Stomach (tissue), 4 donors: ENCODE data around the gene TINAGL1.

Source experiments
- CTCF ChIP-seq, 7 experiments: fragments of 450-650 bp in 4 of 7; fragments of 200-600 bp in 3 of 7; sonication (generic) in 3 of 7; IDR thresholded peaks; one replicate each; pipeline ENCODE4 v1.5.1; 2016 to 2019; ENCODE audit warnings: antibody characterized with exemption in 7 of 7, control low read depth in 2 of 7, mild to moderate bottlenecking in 1 of 7
- EP300 ChIP-seq: sonication (generic); formaldehyde crosslinking; IDR thresholded peaks from one replicate; pipeline ENCODE4 v1.6.1; 2017; ENCODE audit warnings: antibody characterized with exemption

- TF ChIP-seq CTCF (IDR thresholded peaks at IDR 0.05) (no peak), EP300 (no peak)
These were observed 42.9 kb downstream of the TINAGL1 start for GRCh38 chr1:31618916-31619846.
